Stimulated activated CD4-positive, alpha-beta T cell treated with anti-CD3 and anti-CD28 coated beads, Interleukin-12 subunit alpha, Interleukin-12 subunit beta, amount 100 ng/mL, for 24 hours (primary cell): ENCODE results near the gene NOD1.
"Not testable (repeated sequence)": the region's sequence is repeated elsewhere in the genome, so short reads cannot be mapped to it uniquely, and the experiment has no call there.

ENCODE experiments used
- DNase-seq, 2 experiments: peaks; one replicate each; pipeline ENCODE4 v3.0.0-alpha.2; 2020; ENCODE audit warnings: low read depth in 2 of 2

The NOD1 gene

GRCh38 chr7:30412782-30413504, 65.6 kb downstream of the NOD1 start:
- no peak for DNase-seq

- no peak for DNase-seq
Observed at GRCh38 chr7:30411897-30412296, 66.7 kb downstream of the NOD1 start.

- no peak for DNase-seq
Observed at GRCh38 chr7:30411173-30411572, 67.4 kb downstream of the NOD1 start.

- no peak for DNase-seq
Observed at GRCh38 chr7:30406664-30407425, 71.7 kb downstream of the NOD1 start.

- no peak for DNase-seq
Observed at GRCh38 chr7:30405179-30405578, 73.4 kb downstream of the NOD1 start.

- DNase-seq = no peak
Observed at GRCh38 chr7:30403477-30403876, 75.1 kb downstream of the NOD1 start.

- DNase-seq = no peak
Observed at GRCh38 chr7:30396389-30396788, 82.2 kb downstream of the NOD1 start.

- DNase-seq = no peak
Observed at GRCh38 chr7:30395676-30396075, 82.9 kb downstream of the NOD1 start.

- DNase-seq = no peak
Observed at GRCh38 chr7:30391806-30392205, 86.8 kb downstream of the NOD1 start.

- no peak for DNase-seq
Observed at GRCh38 chr7:30390736-30391636, 87.6 kb downstream of the NOD1 start.

- no peak for DNase-seq
Observed at GRCh38 chr7:30389791-30390190, 88.8 kb downstream of the NOD1 start.

- no peak for DNase-seq
Observed at GRCh38 chr7:30382607-30383006, 96.0 kb downstream of the NOD1 start.

- DNase-seq = not testable (repeated sequence)
Observed at GRCh38 chr7:30380824-30381223, 97.8 kb downstream of the NOD1 start.

- DNase-seq = no peak
Observed at GRCh38 chr7:30380294-30380693, 98.3 kb downstream of the NOD1 start.

- no peak for DNase-seq
Observed at GRCh38 chr7:30379741-30380140, 98.8 kb downstream of the NOD1 start.

- no peak for DNase-seq
Observed at GRCh38 chr7:30379131-30379530, 99.5 kb downstream of the NOD1 start.

- DNase-seq = no peak
Observed at GRCh38 chr7:30378275-30378674, 100.3 kb downstream of the NOD1 start.
